Muscle of leg (tissue), 11 donors: ENCODE results near the gene FGGY. TPM values are rescaled to one million over a fixed set of nuclear protein-coding genes. Genes with fewer than 3 reads are reported as not detected.

Experiments used
- DNase-seq: peaks from one replicate; pipeline ENCODE4 v3.0.0; 2013
- H3K27ac ChIP-seq: one replicate; pipeline ENCODE4 v1.5.1; 2013; ENCODE audit warnings: mild to moderate bottlenecking, low read length, control low read depth
- H3K27me3 ChIP-seq: one replicate; pipeline ENCODE4 v1.6.1; 2013; ENCODE audit warnings: low read length; ENCODE audit not compliant: control insufficient read depth, insufficient read depth
- H3K36me3 ChIP-seq: one replicate; pipeline ENCODE4 v1.6.1; 2013; ENCODE audit warnings: low read length; ENCODE audit not compliant: control insufficient read depth, insufficient read depth
- H3K4me1 ChIP-seq: one replicate; pipeline ENCODE4 v1.6.1; 2013; ENCODE audit warnings: low read length; ENCODE audit not compliant: control insufficient read depth, insufficient read depth
- H3K4me3 ChIP-seq: one replicate; pipeline ENCODE4 v1.5.1; 2013; ENCODE audit warnings: low read length, control low read depth
- H3K9me3 ChIP-seq: replicated peaks from 2 replicates; pipeline ENCODE4 v1.6.1; 2013; ENCODE audit warnings: low read depth, low read length; ENCODE audit not compliant: control insufficient read depth
- WGBS: methylation state at CpG from one replicate; pipeline ENCODE4 v1.1.5; 2013; ENCODE audit warnings: missing lambda C conversion rate; ENCODE audit not compliant: insufficient coverage; 5-methylcytosine and 5-hydroxymethylcytosine counted together
- polyA plus RNA-seq, 8 donors: library from polyadenylated mRNA; unstranded; fragments of 120-200 nt; gene quantifications; one replicate each; pipeline versions ENCODE4 v1.2.1 to v1.2.3, GENCODE V29; 2013; ENCODE audit warnings: inconsistent platforms in 1 of 8, low replicate concordance in 1 of 8; ENCODE audit not compliant: insufficient read length in 8 of 8, insufficient read depth in 1 of 8
- total RNA-seq: library from RNA; stranded (reverse); fragments of 120-200 nt; gene quantifications from one replicate; pipeline ENCODE4 v1.2.4, GENCODE V29; 2013

The FGGY gene
- total and polyA plus RNA-seq, 9 donors = 8.0 to 23.7 (median 12.7) TPM

DNA sequence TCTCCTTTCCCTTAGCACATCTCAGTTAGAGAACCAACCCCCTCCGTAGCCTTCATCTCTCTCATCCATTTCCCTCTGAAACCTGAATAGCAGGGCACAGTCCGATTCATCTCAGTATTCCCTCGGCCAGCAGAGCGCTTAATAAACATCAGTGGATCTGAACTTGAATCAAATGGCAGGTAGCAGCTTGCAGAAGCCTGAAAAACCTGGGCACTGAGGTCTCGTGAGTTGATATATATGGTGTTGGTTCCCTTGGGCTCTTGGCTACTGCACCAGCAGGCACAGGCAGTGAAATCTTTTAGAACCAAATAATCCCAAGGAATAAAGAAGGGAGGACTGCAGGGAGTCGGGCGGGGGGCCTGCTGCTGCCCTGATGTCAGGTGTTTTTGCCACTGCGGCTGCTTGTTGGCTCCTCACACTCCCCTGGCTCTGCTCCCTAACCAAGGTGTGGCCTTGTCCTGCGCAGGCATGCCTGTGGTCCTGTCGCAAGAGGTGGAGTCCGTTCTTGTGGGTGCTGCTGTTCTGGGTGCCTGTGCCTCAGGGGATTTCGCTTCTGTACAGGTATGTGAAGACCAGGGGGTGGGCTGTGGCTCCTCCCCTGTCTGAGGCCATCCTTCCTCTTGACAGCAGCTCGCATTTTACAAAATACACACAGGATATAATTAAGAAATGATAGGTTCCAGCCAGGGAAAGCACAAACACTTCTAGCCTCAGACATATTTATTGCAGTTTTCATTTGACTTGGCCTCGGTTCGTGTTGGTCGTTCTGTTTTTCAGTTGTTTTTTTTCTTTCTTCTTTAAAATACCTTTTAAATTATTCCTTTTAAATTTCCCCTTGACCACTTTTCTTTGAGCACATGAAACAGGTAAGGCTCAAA, 376.9 kb downstream of the FGGY start:
- Histone ChIP-seq H3K36me3 (no peaks in the 10 kb centered on the region), H3K4me1 (peaks cover 26% of the 10 kb centered on the region), H3K4me3 (no peak overlapping the region), H3K9me3 (no peaks in the 10 kb centered on the region), H3K27me3 (no peaks in the 10 kb centered on the region), H3K27ac (no peak overlapping the region)
- WGBS = 63% methylated on average over 3 of the region's 16 CpGs
- DNase-seq = no peak

GRCh38 chr1:59674595-59674994, 377.7 kb downstream of the FGGY start:
- no peaks in the 10 kb centered on the region for H3K9me3 ChIP-seq
- peak; percentile 72 for DNase-seq
- H3K4me3 ChIP-seq = no peak overlapping the region
- no peaks in the 10 kb centered on the region for H3K27me3 ChIP-seq
- H3K4me1 ChIP-seq = peaks cover 20% of the 10 kb centered on the region
- H3K27ac ChIP-seq = no peak overlapping the region
- no peaks in the 10 kb centered on the region for H3K36me3 ChIP-seq
- WGBS = no CpG with 5 or more reads among the region's 2 CpGs

GRCh38 chr1:59675936-59676335, 379.0 kb downstream of the FGGY start:
- Histone ChIP-seq H3K9me3 (no peaks in the 10 kb centered on the region), H3K27ac (no peak overlapping the region), H3K36me3 (no peaks in the 10 kb centered on the region), H3K27me3 (no peaks in the 10 kb centered on the region), H3K4me1 (peaks cover 9% of the 10 kb centered on the region), H3K4me3 (no peak overlapping the region)
- WGBS = 100% methylated on average over 1 of the region's 2 CpGs
- DNase-seq = no peak

GRCh38 chr1:59678040-59678439, 381.1 kb downstream of the FGGY start:
- Histone ChIP-seq H3K4me1 (peaks cover 11% of the 10 kb centered on the region), H3K9me3 (no peaks in the 10 kb centered on the region), H3K4me3 (no peak overlapping the region), H3K27ac (no peak overlapping the region), H3K27me3 (no peaks in the 10 kb centered on the region), H3K36me3 (no peaks in the 10 kb centered on the region)
- no CpG with 5 or more reads among the region's 1 CpG for WGBS
- DNase-seq = no peak

DNA sequence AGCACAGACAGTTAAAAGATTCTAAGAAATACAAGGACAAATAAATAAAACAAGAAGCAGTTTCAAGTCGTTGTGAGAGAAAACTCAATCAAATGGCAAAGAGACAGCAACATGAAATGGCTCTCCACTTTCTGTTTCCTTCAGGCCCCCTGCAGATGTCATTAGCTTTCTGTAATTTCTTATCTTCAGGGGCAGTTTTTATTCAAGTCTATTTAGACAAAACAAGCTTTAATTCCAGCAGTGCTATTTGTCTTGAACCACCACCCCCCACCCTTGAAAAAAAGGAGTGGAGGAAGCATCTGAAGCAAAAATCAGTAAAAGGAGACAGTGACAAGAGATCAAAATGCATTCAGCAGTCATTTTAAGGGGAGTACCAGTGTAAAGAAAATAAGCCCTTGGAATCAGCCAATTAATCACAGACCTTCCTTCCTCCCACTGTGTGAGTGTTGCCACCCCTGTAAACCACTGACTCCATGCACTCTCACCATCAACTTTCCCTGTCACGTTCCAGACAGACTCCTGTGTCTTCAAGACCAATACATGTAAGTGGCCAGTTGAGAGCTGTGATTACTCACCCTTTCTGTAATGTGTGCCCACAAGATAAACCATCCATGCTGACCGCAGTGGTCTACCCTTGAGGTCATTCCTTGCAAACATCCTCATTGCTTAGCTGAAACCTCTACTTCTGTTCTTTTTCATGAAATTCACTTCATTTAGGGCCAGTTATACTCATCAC, 381.8 kb downstream of the FGGY start:
- Histone ChIP-seq H3K4me1 (peaks cover 11% of the 10 kb centered on the region), H3K27ac (no peak overlapping the region), H3K36me3 (no peaks in the 10 kb centered on the region), H3K27me3 (no peaks in the 10 kb centered on the region), H3K9me3 (no peaks in the 10 kb centered on the region), H3K4me3 (no peak overlapping the region)
- WGBS = 100% methylated on average over 1 of the region's 3 CpGs
- DNase-seq = no peak

GRCh38 chr1:59680044-59680443, 383.1 kb downstream of the FGGY start:
- Histone ChIP-seq H3K36me3 (no peaks in the 10 kb centered on the region), H3K9me3 (no peaks in the 10 kb centered on the region), H3K4me1 (peaks cover 21% of the 10 kb centered on the region), H3K4me3 (no peak overlapping the region), H3K27ac (no peak overlapping the region), H3K27me3 (no peaks in the 10 kb centered on the region)
- no peak for DNase-seq

DNA sequence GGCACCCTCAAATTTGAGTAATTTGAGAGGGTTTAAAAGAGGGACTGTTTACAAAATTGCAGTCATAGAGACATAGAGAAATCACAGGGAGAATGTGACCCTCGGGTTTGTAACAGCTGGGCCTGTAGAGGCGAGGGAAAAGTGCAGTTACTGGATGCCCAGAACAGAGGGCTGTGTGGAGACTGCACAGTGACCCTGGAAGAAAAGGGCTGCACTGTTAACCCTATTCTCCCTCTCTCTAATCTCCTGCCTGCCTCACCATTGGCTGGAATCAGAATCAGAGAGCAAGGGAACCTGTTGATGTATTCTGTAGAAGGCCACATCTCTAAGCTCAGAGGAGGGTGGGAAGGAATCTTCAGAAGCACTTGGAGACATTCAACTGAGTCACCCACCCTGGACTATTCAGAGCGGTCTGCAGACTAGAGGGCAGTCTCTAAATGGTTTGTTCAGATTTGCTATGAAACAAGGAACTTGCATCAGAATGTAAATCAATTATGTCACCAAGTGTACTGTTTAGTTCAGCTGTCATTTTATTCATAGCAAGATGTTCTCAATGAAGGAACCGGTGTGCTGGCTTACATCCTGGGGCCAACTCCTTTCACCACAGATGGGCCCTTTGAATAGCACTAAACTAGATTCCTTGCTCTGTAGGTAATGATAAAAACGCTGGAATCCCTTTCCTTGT, 385.6 kb downstream of the FGGY start:
- H3K36me3 ChIP-seq = no peaks in the 10 kb centered on the region
- WGBS = 33% methylated on average over 1 of the region's 5 CpGs
- peak; percentile 54 for DNase-seq
- no peaks in the 10 kb centered on the region for H3K27me3 ChIP-seq
- no peak overlapping the region for H3K4me3 ChIP-seq
- no peaks in the 10 kb centered on the region for H3K9me3 ChIP-seq
- H3K27ac ChIP-seq = peak overlapping the region; percentile 84
- peaks cover 30% of the 10 kb centered on the region for H3K4me1 ChIP-seq

- no peaks in the 10 kb centered on the region for H3K36me3 ChIP-seq
- no peaks in the 10 kb centered on the region for H3K9me3 ChIP-seq
- peaks cover 34% of the 10 kb centered on the region for H3K4me1 ChIP-seq
- DNase-seq = no peak
- 40% methylated on average over 1 of the region's 2 CpGs for WGBS
- no peaks in the 10 kb centered on the region for H3K27me3 ChIP-seq
- peak overlapping the region; percentile 23 for H3K27ac ChIP-seq
- no peak overlapping the region for H3K4me3 ChIP-seq
These were observed 386.3 kb downstream of the FGGY start for GRCh38 chr1:59683197-59683596.

DNA sequence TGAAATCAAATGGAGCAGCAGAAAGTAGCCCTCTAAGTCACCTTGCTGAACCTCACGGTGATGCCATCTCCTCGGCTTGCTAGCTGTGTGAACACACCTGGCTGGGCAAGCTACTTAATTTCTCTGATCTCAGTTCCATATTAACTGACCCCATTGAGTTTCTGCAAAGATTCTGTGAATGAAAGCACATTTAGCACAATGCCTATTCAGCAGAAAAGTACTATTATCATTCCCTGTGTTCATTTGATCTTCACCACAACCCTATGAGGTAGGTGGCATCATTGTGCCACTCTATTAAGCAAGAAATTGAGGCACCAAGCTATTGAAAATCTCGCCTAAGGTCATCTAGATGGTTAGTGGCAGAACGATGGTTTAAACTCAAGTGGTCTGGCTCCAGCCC, 387.8 kb downstream of the FGGY start:
- DNase-seq = no peak
- Histone ChIP-seq H3K9me3 (no peaks in the 10 kb centered on the region), H3K27ac (no peak overlapping the region), H3K36me3 (no peaks in the 10 kb centered on the region), H3K27me3 (no peaks in the 10 kb centered on the region), H3K4me1 (peaks cover 38% of the 10 kb centered on the region), H3K4me3 (no peak overlapping the region)
- WGBS = 96% methylated on average over 4 of the region's 4 CpGs

- Histone ChIP-seq H3K27me3 (no peaks in the 10 kb centered on the region), H3K4me3 (no peak overlapping the region), H3K36me3 (no peaks in the 10 kb centered on the region), H3K4me1 (peaks cover 42% of the 10 kb centered on the region), H3K9me3 (no peaks in the 10 kb centered on the region), H3K27ac (no peak overlapping the region)
- no CpG with 5 or more reads among the region's 3 CpGs for WGBS
- no peak for DNase-seq
These were observed 388.2 kb downstream of the FGGY start for GRCh38 chr1:59685101-59685500.
